ENCODE measurements around the gene RPL37A.

RPL37A gene

DNA sequence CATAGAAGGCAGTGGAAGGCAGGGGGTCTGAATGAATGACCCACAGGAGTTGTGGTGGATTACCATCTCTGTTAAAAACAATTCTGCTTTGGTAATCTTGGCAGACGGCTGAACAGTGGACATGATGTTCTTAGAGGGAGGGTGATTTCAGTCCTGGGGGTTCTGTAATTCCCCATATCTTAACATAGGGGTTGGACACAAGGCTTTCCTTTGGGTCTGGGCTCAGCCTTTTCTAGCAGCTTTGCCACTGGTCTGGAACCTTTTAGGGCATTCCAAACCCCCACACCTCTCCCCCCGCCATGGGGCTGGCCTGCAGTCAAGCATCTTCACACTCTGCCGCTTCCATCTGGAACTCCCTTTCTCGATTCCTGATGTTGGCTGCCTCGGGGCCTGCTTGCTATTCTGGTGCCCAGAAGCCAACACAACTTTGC, 50.3 kb downstream of the RPL37A start:
- peak; percentile 41 for DNase-seq (ENCODE audit: low read depth)

DNA sequence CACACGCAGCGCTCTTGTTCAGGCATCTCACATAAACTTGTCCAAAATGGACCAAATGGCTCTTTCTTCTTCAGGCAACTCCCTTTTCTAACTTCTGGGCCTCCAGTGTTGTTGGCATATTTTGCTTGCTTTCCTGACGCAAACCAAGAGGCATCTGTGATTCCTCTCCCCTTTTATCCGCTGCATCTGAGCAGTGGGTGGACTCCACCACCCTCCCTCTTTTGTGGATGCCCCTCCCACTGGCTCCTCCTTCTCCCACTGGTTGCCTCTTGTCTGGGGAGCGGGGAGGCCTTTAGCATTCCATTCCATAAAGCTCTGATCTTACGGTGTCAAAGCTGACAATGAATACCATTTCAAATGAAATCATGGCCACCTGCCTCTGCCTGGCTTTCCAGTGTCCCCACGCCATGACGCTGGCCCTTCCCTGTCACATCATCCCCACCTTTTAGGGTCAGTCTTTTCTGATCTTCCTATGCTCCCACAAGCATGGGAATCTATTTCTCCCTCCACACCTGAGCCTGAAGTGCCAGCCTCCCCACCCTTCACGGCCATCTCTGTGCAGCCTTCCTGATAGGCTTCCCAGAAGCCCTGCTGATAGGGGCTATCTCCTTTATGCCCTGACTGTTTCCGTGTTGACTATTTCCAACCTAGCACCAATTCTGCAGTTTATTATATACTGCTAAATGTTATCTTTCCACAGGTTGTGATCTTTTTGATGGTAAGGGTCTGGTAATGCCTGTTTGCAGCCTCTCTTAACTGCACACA, 51.5 kb downstream of the RPL37A start:
- no peak for DNase-seq (ENCODE audit: low read depth)

DNA sequence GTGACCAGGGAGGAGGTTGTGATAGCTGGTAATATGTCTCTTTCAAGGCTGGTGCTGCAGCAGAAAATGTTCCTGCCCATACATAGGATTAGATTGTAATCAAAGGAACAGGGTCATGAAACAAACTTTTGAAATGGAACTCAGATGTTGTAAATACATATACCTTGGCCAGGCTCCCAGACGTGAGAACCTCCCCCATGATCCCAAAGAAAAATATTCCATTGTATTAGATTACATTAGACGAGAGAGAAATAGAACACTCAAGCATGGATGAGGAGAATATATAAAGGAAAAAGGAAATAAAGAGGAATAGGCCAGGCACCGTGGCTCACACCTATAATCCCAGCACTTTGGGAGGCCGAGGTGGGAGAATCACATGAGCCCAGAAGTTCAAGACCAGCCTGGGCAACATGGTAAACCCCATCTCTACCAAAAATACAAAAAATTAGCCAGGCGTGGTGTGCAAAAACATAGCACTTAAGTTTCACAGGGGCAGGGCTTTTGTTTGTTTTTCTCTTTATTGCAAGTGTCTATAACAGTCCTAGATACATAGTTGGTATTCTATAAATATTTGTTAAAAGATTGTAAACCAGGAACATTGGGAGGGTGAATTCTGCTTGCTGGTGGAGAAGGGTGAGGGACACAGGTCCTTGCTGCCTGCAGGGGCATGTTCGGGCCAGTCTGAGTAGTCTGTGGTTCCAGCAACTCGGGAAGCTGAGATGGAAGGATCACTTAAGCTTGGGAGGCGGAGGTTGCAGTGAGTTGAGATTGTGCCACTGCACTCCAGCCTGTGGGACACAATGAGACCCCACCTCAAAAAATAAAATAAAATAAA, 52.8 kb downstream of the RPL37A start:
- DNase-seq (ENCODE audit: low read depth), result peak; percentile 84

DNA sequence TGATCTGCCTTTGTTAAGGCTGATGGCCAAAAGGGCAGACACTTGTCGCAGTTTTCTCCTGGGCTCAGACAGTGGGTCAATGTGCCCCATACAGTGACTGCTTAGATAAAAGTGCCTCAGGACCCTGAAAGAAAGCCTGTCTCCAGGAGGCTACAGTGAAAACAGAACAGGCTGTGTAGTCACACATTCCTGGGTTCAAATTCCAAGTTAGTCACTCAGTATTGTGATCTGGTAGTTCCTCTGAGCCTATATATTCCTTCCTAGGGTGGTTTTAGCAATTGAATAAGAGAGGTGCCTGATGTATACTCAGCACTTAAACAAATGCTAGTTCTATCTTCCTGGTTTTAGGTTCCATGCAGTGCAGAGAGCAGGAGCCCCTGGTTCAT, 54.4 kb downstream of the RPL37A start:
- peak; percentile 78 for DNase-seq (ENCODE audit: low read depth)
